Measurements from ENCODE around the gene DBN1.
A peak's percentile ranks its signal among the peaks of the same experiment; 100 is the strongest.

Gene DBN1

DNA sequence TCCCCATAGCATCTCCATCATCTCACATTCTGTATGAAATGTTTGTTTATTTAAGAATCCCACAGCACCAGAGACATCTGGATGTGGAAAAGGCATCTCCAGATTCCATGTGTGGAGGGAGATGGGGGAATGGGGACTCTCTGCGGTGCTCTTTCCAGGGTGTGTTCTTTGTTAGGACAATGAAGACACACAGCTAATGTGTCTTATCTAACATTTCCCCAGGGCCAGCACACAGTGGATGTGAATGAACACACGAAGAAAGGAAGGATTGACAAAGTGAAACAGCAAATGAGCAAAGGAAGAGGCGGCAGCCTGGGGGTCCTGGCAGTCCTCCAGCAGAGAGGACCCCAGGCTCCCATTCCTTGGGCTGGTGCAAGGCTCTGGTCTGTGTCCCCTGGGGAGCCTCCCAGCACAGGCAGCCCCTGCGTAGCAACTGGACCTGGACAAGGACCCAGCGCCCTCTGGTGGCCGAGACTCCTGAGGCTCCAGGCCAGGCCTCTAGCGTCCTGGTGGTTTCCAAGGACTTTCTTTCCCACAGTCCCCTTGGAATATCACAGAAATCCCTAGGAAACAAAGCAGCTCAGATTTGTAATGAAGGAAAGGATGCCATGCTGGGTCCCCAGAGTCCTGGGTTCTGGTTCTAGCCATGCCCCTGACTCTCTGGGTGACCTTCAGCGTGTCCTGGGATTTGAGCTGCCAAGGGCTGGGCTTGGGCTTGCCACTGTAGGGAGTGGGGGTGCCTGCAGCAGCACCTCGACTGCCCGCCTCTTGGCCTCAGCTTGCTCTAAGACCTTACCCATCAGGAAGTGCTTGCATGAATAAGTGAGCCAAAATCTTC is 27.5 kb upstream of the DBN1 start:
- TF ChIP-seq CTCF (IDR thresholded peaks at IDR 0.05; ENCODE audit: control insufficient read depth, insufficient read depth, low read depth, low read length, missing control alignments) = peak; percentile 98
- no peak overlapping the region for H3K4me3 ChIP-seq (ENCODE audit: control insufficient read depth, low read depth, low read length)
- DNase-seq (ENCODE audit: low read depth) = no peak

DNA sequence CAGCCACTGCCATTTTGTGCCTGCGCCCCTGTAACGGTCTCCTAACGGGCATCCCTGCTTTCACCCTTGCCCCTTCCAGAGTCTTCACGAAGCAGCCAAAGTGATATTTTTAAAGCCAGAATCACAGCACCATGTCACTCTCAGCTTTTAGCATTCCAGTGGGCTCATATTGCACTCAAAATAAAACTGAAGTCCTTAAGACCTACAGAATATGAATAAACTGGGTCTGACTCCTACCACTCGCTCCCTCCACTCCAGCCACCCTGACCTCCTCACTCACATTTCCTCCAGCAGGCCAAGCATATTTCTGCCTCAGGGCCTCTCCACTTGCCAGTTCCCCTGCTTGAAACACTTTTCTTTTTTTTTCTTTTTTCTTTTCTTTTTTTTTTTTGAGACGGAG is 26.4 kb upstream of the DBN1 start:
- no peak overlapping the region for H3K4me3 ChIP-seq (ENCODE audit: control insufficient read depth, low read depth, low read length)
- no peak for TF ChIP-seq CTCF (IDR thresholded peaks at IDR 0.05; ENCODE audit: control insufficient read depth, insufficient read depth, low read depth, low read length, missing control alignments)
- no peak for DNase-seq (ENCODE audit: low read depth)

GRCh38 chr5:177498013-177498787 is 24.8 kb upstream of the DBN1 start:
- H3K4me3 ChIP-seq (ENCODE audit: control insufficient read depth, low read depth, low read length) = peak overlapping the region; percentile 50
- DNase-seq (ENCODE audit: low read depth) = no peak
- TF ChIP-seq CTCF (IDR thresholded peaks at IDR 0.05; ENCODE audit: control insufficient read depth, insufficient read depth, low read depth, low read length, missing control alignments) = no peak

DNA sequence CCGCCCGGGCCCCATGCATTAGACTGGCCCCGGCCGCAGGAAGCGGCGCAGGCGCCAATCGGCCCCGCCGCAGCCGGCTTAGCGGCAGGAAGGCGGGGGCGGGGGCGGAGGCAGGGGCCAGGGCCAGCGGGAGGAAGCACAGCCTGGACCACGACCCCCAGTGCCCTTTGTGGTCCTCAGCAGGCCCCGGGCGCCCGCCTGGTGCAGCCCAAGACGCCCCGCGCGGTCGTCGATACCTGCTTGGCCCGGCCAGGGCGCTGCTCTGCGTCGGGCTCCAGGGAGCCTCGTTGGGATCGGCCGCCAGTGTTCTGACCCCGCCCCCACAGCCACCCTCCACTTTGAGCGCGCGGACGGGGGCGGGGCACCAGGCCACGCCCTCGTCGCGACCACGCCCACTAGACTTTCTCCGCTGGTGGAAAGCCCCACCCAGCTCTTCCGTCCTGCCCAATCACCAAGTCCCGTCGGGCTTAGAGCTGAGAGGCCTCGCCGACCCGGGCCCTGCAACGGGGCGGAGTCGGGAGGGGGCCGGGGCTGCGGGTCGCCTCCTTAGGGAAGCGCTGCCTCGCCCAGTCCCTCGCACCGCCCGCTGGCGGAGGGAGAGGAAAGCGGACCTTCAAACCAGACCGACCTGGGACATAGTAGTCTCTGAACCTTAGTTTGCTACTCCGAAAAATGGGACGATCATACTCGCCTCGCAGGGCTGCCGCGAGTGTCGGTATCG is 24.0 kb upstream of the DBN1 start, which contains the start of gene PDLIM7:
Gene PDLIM7 (minus strand): TSS at position 313 of the 721 bp plus-strand sequence. CDS start 1,092 bp downstream, outside the sequence.
- H3K4me3 ChIP-seq (ENCODE audit: control insufficient read depth, low read depth, low read length) = peak within 1 kb of the TSS; percentile 67
- peak; percentile 14 for TF ChIP-seq CTCF (IDR thresholded peaks at IDR 0.05; ENCODE audit: control insufficient read depth, insufficient read depth, low read depth, low read length, missing control alignments)
- peak; percentile 84 for DNase-seq (ENCODE audit: low read depth)

GRCh38 chr5:177496727-177497291 is 23.4 kb upstream of the DBN1 start:
- DNase-seq (ENCODE audit: low read depth) = peak; percentile 74
- peak overlapping the region; percentile 67 for H3K4me3 ChIP-seq (ENCODE audit: control insufficient read depth, low read depth, low read length)

More at GRCh38 chr5:177496727-177497291, 23.4 kb upstream of the DBN1 start:
- TF ChIP-seq CTCF (IDR thresholded peaks at IDR 0.05; ENCODE audit: control insufficient read depth, insufficient read depth, low read depth, low read length, missing control alignments) = no peak
